D721Med (cell line): ENCODE results near the gene SLC7A14.

Experiments
- DNase-seq: peaks from one replicate; pipeline ENCODE4 v3.0.0; 2011; ENCODE audit warnings: low spot score; ENCODE audit not compliant: insufficient read length
- FAIRE-seq: peaks from 2 replicates; lab custom pipeline; 2011; peaks lifted over from hg19 to GRCh38; lab: Jason Lieb, UNC
- CTCF ChIP-seq: IDR thresholded peaks from 2 replicates; pipeline ENCODE4 v1.5.1; 2012; ENCODE audit warnings: mild to moderate bottlenecking, control low read depth; ENCODE audit not compliant: insufficient read depth; ENCODE audit errors: missing control alignments

The SLC7A14 gene

GRCh38 chr3:170566413-170566812 is 19.5 kb downstream of the SLC7A14 start:
- TF ChIP-seq CTCF, result no peak
- FAIRE-seq (no peak), DNase-seq (no peak)

- DNase-seq (no peak), FAIRE-seq (no peak)
- no peak for TF ChIP-seq CTCF
Measured at GRCh38 chr3:170565495-170565894, 20.4 kb downstream of the SLC7A14 start.

GRCh38 chr3:170564664-170565063 is 21.2 kb downstream of the SLC7A14 start:
- DNase-seq (no peak), FAIRE-seq (no peak)
- TF ChIP-seq CTCF, result no peak

GRCh38 chr3:170563712-170564423 is 22.0 kb downstream of the SLC7A14 start:
- no peak for DNase-seq
- no peak for TF ChIP-seq CTCF
- no peak for FAIRE-seq

GRCh38 chr3:170562080-170562479 is 23.8 kb downstream of the SLC7A14 start:
- FAIRE-seq (no peak), DNase-seq (no peak)
- TF ChIP-seq CTCF, result no peak

GRCh38 chr3:170560717-170561382 is 25.0 kb downstream of the SLC7A14 start:
- no peak for TF ChIP-seq CTCF
- FAIRE-seq, result no peak
- DNase-seq, result no peak

GRCh38 chr3:170560296-170560695 is 25.6 kb downstream of the SLC7A14 start:
- TF ChIP-seq CTCF, result no peak
- FAIRE-seq (no peak), DNase-seq (no peak)
